Stomach (tissue), 4 donors: ENCODE results near the gene ZNF595.
"Not testable (repeated sequence)": the region's sequence is repeated elsewhere in the genome, so short reads cannot be mapped to it uniquely, and the experiment has no call there.

Experiments
- CTCF ChIP-seq, 7 experiments: fragments of 450-650 bp in 4 of 7; fragments of 200-600 bp in 3 of 7; sonication (generic) in 3 of 7; IDR thresholded peaks; one replicate each; pipeline ENCODE4 v1.5.1; 2016 to 2019; ENCODE audit warnings: antibody characterized with exemption in 7 of 7, control low read depth in 2 of 7, mild to moderate bottlenecking in 1 of 7
- EP300 ChIP-seq: sonication (generic); formaldehyde crosslinking; IDR thresholded peaks from one replicate; pipeline ENCODE4 v1.6.1; 2017; ENCODE audit warnings: antibody characterized with exemption
- POLR2AphosphoS5 ChIP-seq, 3 donors: sonication (generic); formaldehyde crosslinking; IDR thresholded peaks; one replicate each; pipeline ENCODE4 v1.6.1; 2016; ENCODE audit warnings: antibody characterized with exemption in 3 of 3

DNA sequence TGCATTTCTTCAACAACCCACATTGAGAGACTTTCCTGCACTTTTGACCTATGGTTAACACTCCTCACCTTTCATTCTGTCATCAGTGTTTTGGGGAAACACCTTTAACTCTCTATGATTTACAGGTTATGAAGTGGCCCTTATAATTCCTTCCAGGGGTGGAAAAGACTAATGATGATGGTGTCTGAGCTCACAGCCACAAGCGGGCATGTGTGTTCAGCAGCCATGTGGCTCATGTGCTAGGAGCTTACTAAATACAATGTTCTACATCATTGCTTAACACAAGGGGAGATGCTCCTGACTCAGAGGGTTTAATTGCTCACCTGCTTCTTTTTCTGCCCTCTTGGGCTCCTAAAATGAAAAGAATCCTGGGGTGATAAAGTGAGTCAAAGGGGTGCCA, 28.8 kb upstream of the ZNF595 start:
- TF ChIP-seq CTCF (IDR thresholded peaks at IDR 0.05); POLR2AphosphoS5 (IDR thresholded peaks at IDR 0.05); EP300: not testable (repeated sequence)
